Mesenchymal stem cell (in vitro differentiated cells and primary cell): ENCODE measurements around the gene GALNT10.

Source experiments
- DNase-seq: peaks from one replicate; pipeline ENCODE4 v3.0.0-alpha.2; 2013
- H2AFZ ChIP-seq: one replicate; pipeline ENCODE4 v1.6.1; 2013; ENCODE audit warnings: low read depth, mild to moderate bottlenecking, control low read depth, inconsistent platforms, low read length, moderate library complexity
- H2AK5ac ChIP-seq: 2 replicates; pipeline ENCODE4 v1.6.1; 2013; ENCODE audit warnings: low read length, moderate library complexity, mild to moderate bottlenecking, inconsistent platforms; ENCODE audit not compliant: severe bottlenecking
- H2BK120ac ChIP-seq: one replicate; pipeline ENCODE4 v1.6.1; 2013; ENCODE audit warnings: low read depth, mild to moderate bottlenecking, inconsistent platforms, low read length, moderate library complexity
- H2BK12ac ChIP-seq, 2 experiments: one replicate each; pipeline ENCODE4 v1.6.1; 2013; ENCODE audit warnings: inconsistent platforms in 2 of 2, low read length in 2 of 2, mild to moderate bottlenecking in 2 of 2, moderate library complexity in 2 of 2, control low read depth in 1 of 2
- H2BK15ac ChIP-seq: one replicate; pipeline ENCODE4 v1.6.1; 2013; ENCODE audit warnings: mild to moderate bottlenecking, low read depth, inconsistent platforms; ENCODE audit not compliant: poor library complexity, severe bottlenecking
- H2BK5ac ChIP-seq: 2 replicates; pipeline ENCODE4 v1.6.1; 2013; ENCODE audit warnings: low read depth, mild to moderate bottlenecking, low read length, control low read depth, inconsistent platforms; ENCODE audit not compliant: poor library complexity, severe bottlenecking
- H3K14ac ChIP-seq, 2 experiments: one replicate each; pipeline ENCODE4 v1.6.1; 2013; ENCODE audit warnings: inconsistent platforms in 2 of 2, low read length in 2 of 2, control low read depth in 1 of 2, mild to moderate bottlenecking in 1 of 2, moderate library complexity in 1 of 2
- H3K18ac ChIP-seq, 2 experiments: one replicate each; pipeline ENCODE4 v1.6.1; 2013; ENCODE audit warnings: inconsistent platforms in 2 of 2, low read length in 2 of 2, control low read depth in 1 of 2, low read depth in 1 of 2, mild to moderate bottlenecking in 1 of 2
- H3K23ac ChIP-seq, 2 experiments: one replicate each; pipeline ENCODE4 v1.6.1; 2013; ENCODE audit warnings: inconsistent platforms in 2 of 2, low read length in 2 of 2, mild to moderate bottlenecking in 2 of 2, moderate library complexity in 2 of 2, control low read depth in 1 of 2
- H3K27ac ChIP-seq: 2 replicates; pipeline ENCODE4 v1.5.1; 2013; ENCODE audit warnings: mild to moderate bottlenecking, moderate library complexity, low read length, control low read depth, inconsistent platforms; ENCODE audit not compliant: poor library complexity, severe bottlenecking
- H3K27me3 ChIP-seq, 2 experiments: 2 replicates each; pipeline versions ENCODE4 v1.6.1 to v1.7.0; 2013; ENCODE audit warnings: low read length in 2 of 2, mild to moderate bottlenecking in 2 of 2, moderate library complexity in 2 of 2, control low read depth in 1 of 2, inconsistent platforms in 1 of 2; ENCODE audit not compliant: control insufficient read depth in 1 of 2, insufficient read depth in 1 of 2
- H3K36me3 ChIP-seq, 2 experiments: 2 replicates each; pipeline versions ENCODE4 v1.6.1 to v1.7.0; 2013; ENCODE audit warnings: low read length in 2 of 2, control low read depth in 1 of 2, inconsistent platforms in 1 of 2, low read depth in 1 of 2, mild to moderate bottlenecking in 1 of 2; ENCODE audit not compliant: insufficient read depth in 2 of 2, control insufficient read depth in 1 of 2
- H3K4ac ChIP-seq, 2 experiments: one replicate each; pipeline ENCODE4 v1.6.1; 2013; ENCODE audit warnings: inconsistent platforms in 2 of 2, low read length in 2 of 2, mild to moderate bottlenecking in 2 of 2, moderate library complexity in 2 of 2, control low read depth in 1 of 2, low read depth in 1 of 2
- H3K4me1 ChIP-seq: 2 replicates; pipeline ENCODE4 v1.6.1; 2013; ENCODE audit warnings: low read depth, low read length, control low read depth; ENCODE audit not compliant: control insufficient read depth, insufficient read depth
- H3K4me2 ChIP-seq: 2 replicates; pipeline ENCODE4 v1.6.1; 2013; ENCODE audit warnings: low read length, mild to moderate bottlenecking, inconsistent platforms; ENCODE audit not compliant: poor library complexity, severe bottlenecking
- H3K4me3 ChIP-seq, 2 experiments: 2 replicates each; pipeline versions ENCODE4 v1.5.1 to v1.7.0; 2013; ENCODE audit warnings: low read length in 2 of 2, mild to moderate bottlenecking in 2 of 2, control low read depth in 1 of 2, low read depth in 1 of 2; ENCODE audit not compliant: insufficient read depth in 1 of 2
- H3K79me1 ChIP-seq: replicated peaks from 2 replicates; pipeline ENCODE4 v1.6.1; 2013; ENCODE audit warnings: mild to moderate bottlenecking, control low read depth, low read length, inconsistent platforms; ENCODE audit not compliant: poor library complexity, severe bottlenecking
- H3K9ac ChIP-seq: 2 replicates; pipeline ENCODE4 v1.7.0; 2013; ENCODE audit warnings: mild to moderate bottlenecking, low read length, moderate library complexity
- H3K9me3 ChIP-seq: 2 replicates; pipeline ENCODE4 v1.7.0; 2013; ENCODE audit warnings: mild to moderate bottlenecking, low read length; ENCODE audit not compliant: control insufficient read depth
- H4K8ac ChIP-seq: one replicate; pipeline ENCODE4 v1.6.1; 2013; ENCODE audit warnings: inconsistent platforms, mild to moderate bottlenecking, low read length, moderate library complexity
- H4K91ac ChIP-seq: one replicate; pipeline ENCODE4 v1.6.1; 2013; ENCODE audit warnings: mild to moderate bottlenecking, low read length, inconsistent platforms
- whole genome bisulfite sequencing: methylation state at CpG from one replicate; pipeline ENCODE4 v1.1.7; 2013; ENCODE audit warnings: mixed read lengths; 5-methylcytosine and 5-hydroxymethylcytosine counted together

The GALNT10 gene

DNA sequence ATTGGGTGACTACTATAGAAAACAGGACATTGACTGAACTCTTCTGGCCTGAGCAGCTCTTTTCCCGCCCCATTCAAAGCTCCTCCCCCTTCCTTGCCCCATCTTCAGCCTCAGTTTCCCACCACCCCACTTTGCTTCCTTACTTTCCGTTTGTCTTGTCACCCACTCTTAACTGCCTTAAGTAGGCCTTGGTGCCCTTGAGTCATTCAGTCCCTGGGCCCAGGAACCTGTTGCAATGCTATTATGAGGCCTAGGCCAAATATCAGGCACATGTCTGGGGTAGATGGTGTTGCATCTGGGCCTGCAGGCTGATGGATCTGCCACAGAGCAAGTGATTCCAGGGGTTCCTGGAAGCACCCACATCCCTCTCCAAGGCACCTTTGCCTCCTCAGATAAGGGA is 17.7 kb upstream of the GALNT10 start:
- Histone ChIP-seq H3K79me1 (no peaks in the 10 kb centered on the region), H2AFZ (no peak overlapping the region), H2BK12ac (no peak overlapping the region), H3K27me3 (peaks cover 3 to 14% of the 10 kb centered on the region in 2 experiments), H3K23ac (no peak overlapping the region), H3K4me2 (no peak overlapping the region), H2BK120ac (no peak overlapping the region), H3K36me3 (no peaks in the 10 kb centered on the region), H4K91ac (no peak overlapping the region), H2BK15ac (no peak overlapping the region), H4K8ac (no peak overlapping the region), H3K14ac (no peak overlapping the region), H3K9ac (no peak overlapping the region), H3K4me1 (no peaks in the 10 kb centered on the region), H3K4ac (no peak overlapping the region), H2BK5ac (no peak overlapping the region), H3K9me3 (no peaks in the 10 kb centered on the region), H2AK5ac (no peak overlapping the region), H3K18ac (no peak overlapping the region), H3K27ac (no peak overlapping the region), H3K4me3 (no peak overlapping the region)
- no peak for DNase-seq
- 83% methylated on average over 2 of the region's 2 CpGs for WGBS

DNA sequence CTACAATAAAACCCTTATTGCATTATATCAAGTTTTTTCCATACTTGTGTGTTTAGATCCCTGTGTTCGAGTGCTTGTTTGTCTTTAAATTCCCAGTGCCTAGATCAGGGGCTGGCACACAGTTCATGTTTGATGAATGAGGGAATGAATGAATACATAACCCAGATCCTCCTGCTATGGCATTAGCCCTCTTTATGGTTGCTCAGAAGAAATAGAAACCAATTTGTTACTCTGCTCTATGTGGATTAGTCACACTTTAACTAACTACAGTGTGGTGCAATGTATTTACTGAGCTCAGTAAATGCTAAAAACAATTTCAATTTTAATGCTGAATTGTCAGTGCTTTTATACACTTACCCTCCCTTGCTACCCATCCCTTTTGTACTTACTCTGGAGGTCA is 16.4 kb upstream of the GALNT10 start:
- Histone ChIP-seq H3K36me3 (no peaks in the 10 kb centered on the region), H3K4me1 (no peaks in the 10 kb centered on the region), H3K27me3 (peaks cover 16 to 27% of the 10 kb centered on the region in 2 experiments), H4K8ac (no peak overlapping the region), H2BK5ac (no peak overlapping the region), H3K18ac (no peak overlapping the region), H2AFZ (no peak overlapping the region), H2BK15ac (no peak overlapping the region), H3K4me2 (no peak overlapping the region), H3K4me3 (no peak overlapping the region), H3K4ac (no peak overlapping the region), H2AK5ac (no peak overlapping the region), H3K14ac (no peak overlapping the region), H3K27ac (no peak overlapping the region), H3K9me3 (no peaks in the 10 kb centered on the region), H3K79me1 (no peaks in the 10 kb centered on the region), H3K23ac (no peak overlapping the region), H4K91ac (no peak overlapping the region), H3K9ac (no peak overlapping the region), H2BK120ac (no peak overlapping the region), H2BK12ac (no peak overlapping the region)
- WGBS = 78% methylated on average over 1 of the region's 1 CpG
- DNase-seq = no peak

- no peak overlapping the region for H3K4me3 ChIP-seq
- no peak overlapping the region for H4K91ac ChIP-seq
- no peak overlapping the region for H3K9ac ChIP-seq
- no peak overlapping the region for H4K8ac ChIP-seq
- DNase-seq = no peak
- H3K4ac ChIP-seq = no peak overlapping the region
- no peak overlapping the region for H2BK5ac ChIP-seq
- H3K36me3 ChIP-seq = no peaks in the 10 kb centered on the region
- H2BK12ac ChIP-seq = no peak overlapping the region
- H3K4me2 ChIP-seq = no peak overlapping the region
- H2BK15ac ChIP-seq = no peak overlapping the region
- H2BK120ac ChIP-seq = no peak overlapping the region
- H3K14ac ChIP-seq = no peak overlapping the region
- H3K79me1 ChIP-seq = no peaks in the 10 kb centered on the region
- no peak overlapping the region for H2AFZ ChIP-seq
- no peak overlapping the region for H3K23ac ChIP-seq
- H3K4me1 ChIP-seq = no peaks in the 10 kb centered on the region
- no peaks in the 10 kb centered on the region for H3K9me3 ChIP-seq
- H3K27ac ChIP-seq = no peak overlapping the region
- WGBS = 11% methylated on average over 1 of the region's 2 CpGs
- peaks cover 24 to 42% of the 10 kb centered on the region in 2 experiments for H3K27me3 ChIP-seq
- no peak overlapping the region for H2AK5ac ChIP-seq
- H3K18ac ChIP-seq = no peak overlapping the region
These were observed 14.4 kb upstream of the GALNT10 start for GRCh38 chr5:154176181-154176580.

DNA sequence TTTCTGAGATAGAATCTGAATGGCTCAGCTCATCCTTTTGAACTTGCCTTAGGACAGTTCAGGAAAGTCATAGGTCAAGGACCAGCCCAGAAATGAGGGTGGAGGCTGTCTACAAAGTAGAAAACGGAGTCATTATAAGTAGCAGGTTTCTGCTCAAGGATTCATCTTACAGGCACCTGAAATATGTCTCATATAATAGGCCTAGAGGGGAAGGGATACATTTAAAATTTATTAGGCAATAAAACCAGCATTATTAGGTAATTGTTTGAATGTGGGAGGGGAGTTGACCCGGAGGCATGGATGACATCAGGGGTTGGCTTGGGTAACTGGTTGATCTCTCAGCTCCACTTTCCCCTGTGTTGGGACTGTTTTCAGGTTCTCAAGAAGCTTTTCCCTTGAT is 11.9 kb upstream of the GALNT10 start:
- H2AK5ac ChIP-seq = no peak overlapping the region

More for the DNA sequence above, 11.9 kb upstream of the GALNT10 start:
- Histone ChIP-seq H3K23ac (no peak overlapping the region), H3K4me1 (no peaks in the 10 kb centered on the region), H3K14ac (no peak overlapping the region), H4K8ac (no peak overlapping the region), H4K91ac (no peak overlapping the region), H3K9me3 (no peaks in the 10 kb centered on the region), H3K27me3 (peaks cover 32 to 48% of the 10 kb centered on the region in 2 experiments), H3K4me3 (no peak overlapping the region), H3K9ac (no peak overlapping the region), H3K27ac (no peak overlapping the region), H2BK12ac (no peak overlapping the region), H2BK5ac (no peak overlapping the region), H3K18ac (no peak overlapping the region), H2BK15ac (no peak overlapping the region), H3K4ac (no peak overlapping the region), H3K79me1 (no peaks in the 10 kb centered on the region), H3K36me3 (no peaks in the 10 kb centered on the region), H2AFZ (no peak overlapping the region), H2BK120ac (no peak overlapping the region), H3K4me2 (no peak overlapping the region)
- DNase-seq = no peak
- 80% methylated on average over 1 of the region's 2 CpGs for WGBS
